Endothelial cell (in vitro differentiated cells): ENCODE results near the gene EXPH5. TPM values are rescaled to one million over a fixed set of nuclear protein-coding genes. Genes with fewer than 3 reads are reported as not detected.

Source experiments
- DNase-seq: peaks from one replicate; pipeline ENCODE4 v3.0.0; 2021; ENCODE audit warnings: low spot score
- H3K27ac Mint-ChIP-seq: one replicate; pipeline ENCODE4 v1.8.0; 2021; ENCODE audit warnings: mixed read lengths, inconsistent platforms; ENCODE audit not compliant: unreplicated experiment
- H3K27me3 Mint-ChIP-seq: one replicate; pipeline ENCODE4 v1.8.0; 2021; ENCODE audit warnings: mild to moderate bottlenecking, moderate library complexity, mixed read lengths, inconsistent platforms; ENCODE audit not compliant: unreplicated experiment
- H3K36me3 Mint-ChIP-seq: one replicate; pipeline ENCODE4 v1.8.0; 2021; ENCODE audit warnings: mild to moderate bottlenecking, low read depth, mixed read lengths, inconsistent platforms; ENCODE audit not compliant: unreplicated experiment
- H3K4me1 Mint-ChIP-seq: one replicate; pipeline ENCODE4 v1.8.0; 2021; ENCODE audit warnings: mild to moderate bottlenecking, mixed read lengths, inconsistent platforms; ENCODE audit not compliant: unreplicated experiment
- H3K4me3 Mint-ChIP-seq: one replicate; pipeline ENCODE4 v1.8.0; 2021; ENCODE audit warnings: mild to moderate bottlenecking, mixed read lengths, inconsistent platforms; ENCODE audit not compliant: unreplicated experiment
- H3K9me3 Mint-ChIP-seq: one replicate; pipeline ENCODE4 v1.8.0; 2021; ENCODE audit warnings: mixed read lengths, inconsistent platforms; ENCODE audit not compliant: unreplicated experiment
- CTCF ChIP-seq: fragments of 200-600 bp; sonication (generic); IDR thresholded peaks from one replicate; pipeline ENCODE4 v1.5.0; 2021; ENCODE audit warnings: antibody characterized with exemption; ENCODE audit not compliant: unreplicated experiment
- total RNA-seq: library from RNA; stranded (reverse); fragmentation: NEBNext Ultra II Directional; extraction: Animal tissue kit (Norgen Biotek cat#: 25700); gene quantifications from one replicate; pipeline ENCODE4 v1.2.1, GENCODE V29; 2021; ENCODE audit not compliant: unreplicated experiment

EXPH5 gene
- total RNA-seq, 1 donor from 2014 or later: 0.62 TPM

GRCh38 chr11:108574675-108575074 lies 18.9 kb downstream of the EXPH5 start:
- no peak for TF ChIP-seq CTCF
- H3K9me3 Mint-ChIP-seq: no peaks in the 10 kb centered on the region
- peaks cover 2% of the 10 kb centered on the region for H3K27me3 Mint-ChIP-seq
- H3K4me1 Mint-ChIP-seq: no peaks in the 10 kb centered on the region
- DNase-seq: no peak
- H3K4me3 Mint-ChIP-seq: no peak overlapping the region
- no peak overlapping the region for H3K27ac Mint-ChIP-seq
- H3K36me3 Mint-ChIP-seq: no peaks in the 10 kb centered on the region

GRCh38 chr11:108571001-108571400 lies 22.6 kb downstream of the EXPH5 start:
- TF ChIP-seq CTCF: no peak
- Mint-ChIP-seq H3K27me3 (peaks cover 2% of the 10 kb centered on the region), H3K36me3 (no peaks in the 10 kb centered on the region), H3K27ac (no peak overlapping the region), H3K4me1 (no peaks in the 10 kb centered on the region), H3K4me3 (no peak overlapping the region), H3K9me3 (no peaks in the 10 kb centered on the region)
- DNase-seq: no peak

GRCh38 chr11:108569896-108570295 lies 23.7 kb downstream of the EXPH5 start:
- Mint-ChIP-seq H3K9me3 (no peaks in the 10 kb centered on the region), H3K4me1 (no peaks in the 10 kb centered on the region), H3K4me3 (no peak overlapping the region), H3K27me3 (peaks cover under 1% of the 10 kb centered on the region), H3K36me3 (no peaks in the 10 kb centered on the region), H3K27ac (no peak overlapping the region)
- no peak for DNase-seq
- TF ChIP-seq CTCF: no peak

GRCh38 chr11:108568195-108568858 lies 25.2 kb downstream of the EXPH5 start:
- Mint-ChIP-seq H3K4me3 (no peak overlapping the region), H3K27me3 (no peaks in the 10 kb centered on the region), H3K4me1 (no peaks in the 10 kb centered on the region), H3K36me3 (no peaks in the 10 kb centered on the region), H3K9me3 (no peaks in the 10 kb centered on the region), H3K27ac (no peak overlapping the region)
- DNase-seq: no peak
- no peak for TF ChIP-seq CTCF

- H3K27me3 Mint-ChIP-seq: no peaks in the 10 kb centered on the region
- no peak overlapping the region for H3K27ac Mint-ChIP-seq
- no peaks in the 10 kb centered on the region for H3K4me1 Mint-ChIP-seq
- H3K9me3 Mint-ChIP-seq: no peaks in the 10 kb centered on the region
- no peak for TF ChIP-seq CTCF
- H3K36me3 Mint-ChIP-seq: no peaks in the 10 kb centered on the region
- no peak overlapping the region for H3K4me3 Mint-ChIP-seq
- DNase-seq: no peak
Observed at GRCh38 chr11:108565653-108566052, 27.9 kb downstream of the EXPH5 start.
